ENCODE results near the gene ADORA2A.

ADORA2A gene

DNA sequence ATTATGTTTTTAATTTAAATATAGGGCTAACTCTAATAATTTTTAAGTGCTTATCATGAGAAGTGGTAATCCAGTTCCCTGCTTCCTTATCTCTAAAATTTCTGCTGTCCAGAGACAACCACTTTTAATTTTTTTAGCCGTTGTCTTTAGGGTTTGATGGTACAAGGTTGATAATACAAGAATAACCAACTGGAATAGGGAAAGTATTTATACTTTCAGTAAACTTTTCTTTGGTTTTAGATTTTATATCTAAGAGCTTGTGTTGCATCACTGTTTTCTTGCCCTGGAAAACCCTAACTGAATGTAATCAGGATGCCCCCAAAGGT lies 46.5 kb upstream of the ADORA2A start:
- Histone ChIP-seq H3F3A (ENCODE audit: control insufficient read depth, insufficient read depth) (peaks cover 8% of the 10 kb centered on the region), H3K27ac (ENCODE audit: low read depth, low read length) (no peak overlapping the region)

DNA sequence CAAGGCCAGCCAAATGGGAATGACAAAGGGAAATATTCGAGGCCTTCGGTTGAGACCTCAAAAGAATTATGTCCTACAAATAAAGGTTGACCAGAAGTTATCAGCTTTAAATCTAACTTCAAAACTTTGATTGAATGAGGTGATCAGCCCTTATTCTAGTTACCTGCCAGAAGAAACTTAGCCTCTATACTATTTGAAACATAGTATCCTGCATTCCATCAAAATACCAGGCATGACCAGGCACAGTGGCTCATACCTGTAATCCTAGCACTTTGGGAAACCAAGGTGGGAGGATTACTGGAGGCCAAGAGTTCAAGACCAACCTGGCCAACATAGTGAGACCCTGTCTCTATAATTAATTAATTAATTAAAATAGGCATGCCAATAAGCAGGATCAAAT lies 44.3 kb upstream of the ADORA2A start:
- no peaks in the 10 kb centered on the region for H3K79me2 ChIP-seq (ENCODE audit: control insufficient read depth, low read length)
- no peak overlapping the region for H3K27ac ChIP-seq (ENCODE audit: low read depth, low read length)
- H3K36me3 ChIP-seq (ENCODE audit: control insufficient read depth, low read length): peaks cover 29% of the 10 kb centered on the region
- no peaks in the 10 kb centered on the region for H4K20me1 ChIP-seq (ENCODE audit: control insufficient read depth, insufficient read depth, low read depth, low read length)
- no peaks in the 10 kb centered on the region for H3K27me3 ChIP-seq (ENCODE audit: control insufficient read depth, low read length)
- no peaks in the 10 kb centered on the region for H3K9me3 ChIP-seq (ENCODE audit: control insufficient read depth, insufficient read depth, low read length)
- no peak overlapping the region for H3K4me3 ChIP-seq (ENCODE audit: low read length)
- no peak overlapping the region for H3K4me2 ChIP-seq (ENCODE audit: low read length)
- H3K4me1 ChIP-seq (ENCODE audit: control insufficient read depth, low read length): no peaks in the 10 kb centered on the region
- H3F3A ChIP-seq (ENCODE audit: control insufficient read depth, insufficient read depth): peaks cover 8% of the 10 kb centered on the region
- TF ChIP-seq EZH2phosphoT487 (IDR thresholded peaks at IDR 0.05; ENCODE audit: borderline replicate concordance, low read length): no peak
- TF ChIP-seq, protein P1, sequence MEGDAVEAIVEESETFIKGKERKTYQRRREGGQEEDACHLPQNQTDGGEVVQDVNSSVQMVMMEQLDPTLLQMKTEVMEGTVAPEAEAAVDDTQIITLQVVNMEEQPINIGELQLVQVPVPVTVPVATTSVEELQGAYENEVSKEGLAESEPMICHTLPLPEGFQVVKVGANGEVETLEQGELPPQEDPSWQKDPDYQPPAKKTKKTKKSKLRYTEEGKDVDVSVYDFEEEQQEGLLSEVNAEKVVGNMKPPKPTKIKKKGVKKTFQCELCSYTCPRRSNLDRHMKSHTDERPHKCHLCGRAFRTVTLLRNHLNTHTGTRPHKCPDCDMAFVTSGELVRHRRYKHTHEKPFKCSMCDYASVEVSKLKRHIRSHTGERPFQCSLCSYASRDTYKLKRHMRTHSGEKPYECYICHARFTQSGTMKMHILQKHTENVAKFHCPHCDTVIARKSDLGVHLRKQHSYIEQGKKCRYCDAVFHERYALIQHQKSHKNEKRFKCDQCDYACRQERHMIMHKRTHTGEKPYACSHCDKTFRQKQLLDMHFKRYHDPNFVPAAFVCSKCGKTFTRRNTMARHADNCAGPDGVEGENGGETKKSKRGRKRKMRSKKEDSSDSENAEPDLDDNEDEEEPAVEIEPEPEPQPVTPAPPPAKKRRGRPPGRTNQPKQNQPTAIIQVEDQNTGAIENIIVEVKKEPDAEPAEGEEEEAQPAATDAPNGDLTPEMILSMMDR (IDR thresholded peaks at IDR 0.05; ENCODE audit: low read depth, low read length, poor library complexity, severe bottlenecking): no peak
- no peaks in the 10 kb centered on the region for H3K9me2 ChIP-seq (replicated peaks; ENCODE audit: control insufficient read depth, low read length)

More for the DNA sequence above, 46.5 kb upstream of the ADORA2A start:
- TF ChIP-seq, protein P1 (IDR thresholded peaks at IDR 0.05; ENCODE audit: low read depth, low read length, poor library complexity, severe bottlenecking): no peak
- TF ChIP-seq EZH2phosphoT487 (IDR thresholded peaks at IDR 0.05; ENCODE audit: borderline replicate concordance, low read length): no peak
- Histone ChIP-seq H3K79me2 (ENCODE audit: control insufficient read depth, low read length) (no peaks in the 10 kb centered on the region), H4K20me1 (ENCODE audit: control insufficient read depth, insufficient read depth, low read depth, low read length) (no peaks in the 10 kb centered on the region), H3K4me2 (ENCODE audit: low read length) (no peak overlapping the region), H3K4me1 (ENCODE audit: control insufficient read depth, low read length) (no peaks in the 10 kb centered on the region), H3K9me2 (replicated peaks; ENCODE audit: control insufficient read depth, low read length) (no peaks in the 10 kb centered on the region), H3K4me3 (ENCODE audit: low read length) (no peak overlapping the region), H3K9me3 (ENCODE audit: control insufficient read depth, insufficient read depth, low read length) (no peaks in the 10 kb centered on the region), H3K36me3 (ENCODE audit: control insufficient read depth, low read length) (peaks cover 42% of the 10 kb centered on the region), H3K27me3 (ENCODE audit: control insufficient read depth, low read length) (no peaks in the 10 kb centered on the region)

DNA sequence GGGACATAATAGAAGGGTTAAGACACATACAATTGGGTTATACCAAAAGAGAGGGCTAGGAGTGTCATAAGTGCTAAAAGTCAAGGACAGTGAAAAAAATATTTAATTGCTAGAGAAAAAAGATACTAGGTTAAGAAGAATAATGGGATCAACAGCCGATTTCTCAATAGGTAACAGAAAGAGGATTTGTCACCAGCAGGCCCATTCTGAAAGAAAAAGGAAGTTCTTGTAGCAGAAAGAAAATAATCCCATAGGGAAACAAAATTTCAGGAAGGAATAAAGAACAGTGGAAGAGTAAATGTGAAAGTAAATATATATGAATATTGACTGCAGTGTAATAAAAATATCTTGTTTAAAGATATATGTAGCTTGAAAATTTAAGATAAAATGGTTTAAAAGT lies 43.3 kb upstream of the ADORA2A start:
- peaks cover 8% of the 10 kb centered on the region for H3F3A ChIP-seq (ENCODE audit: control insufficient read depth, insufficient read depth)
- H3K27ac ChIP-seq (ENCODE audit: low read depth, low read length): no peak overlapping the region
- TF ChIP-seq, protein P1 (IDR thresholded peaks at IDR 0.05; ENCODE audit: low read depth, low read length, poor library complexity, severe bottlenecking): no peak
- TF ChIP-seq EZH2phosphoT487 (IDR thresholded peaks at IDR 0.05; ENCODE audit: borderline replicate concordance, low read length): no peak
- H3K9me3 ChIP-seq (ENCODE audit: control insufficient read depth, insufficient read depth, low read length): no peaks in the 10 kb centered on the region
- no peaks in the 10 kb centered on the region for H3K27me3 ChIP-seq (ENCODE audit: control insufficient read depth, low read length)
- no peak overlapping the region for H3K4me3 ChIP-seq (ENCODE audit: low read length)
- no peak overlapping the region for H3K4me2 ChIP-seq (ENCODE audit: low read length)
- no peaks in the 10 kb centered on the region for H3K9me2 ChIP-seq (replicated peaks; ENCODE audit: control insufficient read depth, low read length)
- no peaks in the 10 kb centered on the region for H4K20me1 ChIP-seq (ENCODE audit: control insufficient read depth, insufficient read depth, low read depth, low read length)
- H3K4me1 ChIP-seq (ENCODE audit: control insufficient read depth, low read length): peaks cover 8% of the 10 kb centered on the region
- peaks cover 25% of the 10 kb centered on the region for H3K36me3 ChIP-seq (ENCODE audit: control insufficient read depth, low read length)
- H3K79me2 ChIP-seq (ENCODE audit: control insufficient read depth, low read length): no peaks in the 10 kb centered on the region
